Fibroblast of villous mesenchyme (primary cell): Measurements from ENCODE around the gene ROBO2. TPM values are rescaled to one million over a fixed set of nuclear protein-coding genes. Genes with fewer than 3 reads are reported as not detected.
A peak's percentile ranks its signal among the peaks of the same experiment; 100 is the strongest.

Experiments used
- DNase-seq: peaks from one replicate; pipeline ENCODE4 v3.0.0-alpha.2; 2010; ENCODE audit warnings: low read depth
- H3K4me3 ChIP-seq: 2 replicates; pipeline ENCODE4 v1.5.1; 2011; ENCODE audit warnings: low read depth, mild to moderate bottlenecking, low read length
- CTCF ChIP-seq: IDR thresholded peaks from 2 replicates; pipeline ENCODE4 v1.5.1; 2012; ENCODE audit warnings: low read depth, mild to moderate bottlenecking, low read length; ENCODE audit not compliant: insufficient read depth
- total RNA-seq: library from RNA; depleted of rRNA; stranded (reverse); fragments of >200 nt; gene quantifications from 2 replicates; pipeline ENCODE4 v1.2.3, GENCODE V29; 2012

The ROBO2 gene
- total RNA-seq, 1 donor: 3.0 TPM

GRCh38 chr3:77514766-77515165 is 474.9 kb downstream of the ROBO2 start:
- H3K4me3 ChIP-seq: no peak overlapping the region
- no peak for DNase-seq
- TF ChIP-seq CTCF: no peak

- no peak for TF ChIP-seq CTCF
- DNase-seq: no peak
- H3K4me3 ChIP-seq: no peak overlapping the region
Measured at GRCh38 chr3:77524463-77524862, 484.6 kb downstream of the ROBO2 start.

- no peak for TF ChIP-seq CTCF
- DNase-seq: no peak
- H3K4me3 ChIP-seq: no peak overlapping the region
Measured at GRCh38 chr3:77524946-77525682, 485.2 kb downstream of the ROBO2 start.

- no peak for DNase-seq
- no peak for TF ChIP-seq CTCF
- H3K4me3 ChIP-seq: no peak overlapping the region
Measured at GRCh38 chr3:77526573-77527113, 486.7 kb downstream of the ROBO2 start.

- no peak overlapping the region for H3K4me3 ChIP-seq
- DNase-seq: no peak
- TF ChIP-seq CTCF: no peak
Measured at GRCh38 chr3:77529522-77529921, 489.6 kb downstream of the ROBO2 start.

GRCh38 chr3:77530870-77531269 is 491.0 kb downstream of the ROBO2 start:
- H3K4me3 ChIP-seq: no peak overlapping the region

More at GRCh38 chr3:77530870-77531269, 491.0 kb downstream of the ROBO2 start:
- DNase-seq: peak; percentile 29
- TF ChIP-seq CTCF: no peak
